HCT116 (cell line): Measurements from ENCODE around the gene DMRTA2. TPM values are rescaled to one million over a fixed set of nuclear protein-coding genes. Genes with fewer than 3 reads are reported as not detected.

Experiments
- ATAC-seq: fragments of 200-7000 bp; cut with Tn5 transposase; 2 replicates; pipeline ENCODE4 v1.9.1; 2020; ENCODE audit warnings: mild to moderate bottlenecking, moderate library complexity
- Bru-seq: library from RNA; stranded (reverse); fragments of 400-500 nt; gene quantifications from one replicate; lab custom pipeline; 2021; lab: Mats Ljungman, UMichigan
- BruChase-seq, 2 experiments: library from RNA; stranded (reverse); fragments of 400-500 nt; gene quantifications; one replicate each; lab custom pipeline; 2021; lab: Mats Ljungman, UMichigan
- BruUV-seq: library from RNA; stranded (reverse); fragments of 400-500 nt; replicated peaks from 2 replicates; lab custom pipeline; 2021; lab: Mats Ljungman, UMichigan
- CTCF ChIA-PET: fragments of 300-600 bp; sonication (Branson Sonifier 250); formaldehyde crosslinking; loops from one replicate; lab custom pipeline; 2021; ENCODE audit warnings: antibody characterized with exemption; lab: Charles Lee
- POLR2A ChIA-PET: fragments of 300-600, 350-600 bp; sonication (Branson Sonifier 250); formaldehyde crosslinking; loops from one replicate; lab custom pipeline; 2021; ENCODE audit warnings: antibody characterized with exemption; lab: Charles Lee
- RAD21 ChIA-PET, 2 experiments: fragments of 300-600 bp; sonication (Branson Sonifier 250); formaldehyde crosslinking; loops; one replicate each; lab custom pipeline; 2023; ENCODE audit warnings: low total read pairs in 2 of 2; ENCODE audit not compliant: uncharacterized antibody in 2 of 2, unreplicated experiment in 2 of 2, low non-redundant PET in 1 of 2; lab: Charles Lee
- DNase-seq: peaks from one replicate; pipeline ENCODE4 v3.0.0-alpha.2; 2010; ENCODE audit warnings: low read depth, low spot score
- H2AFZ ChIP-seq: fragments of 200-600 bp; shearing (Covaris generic), sonication (generic); 2 replicates; pipeline ENCODE4 v1.6.1; 2017; ENCODE audit warnings: low read depth, mixed run types, mixed read lengths, antibody characterized with exemption, low read length; ENCODE audit not compliant: poor library complexity, severe bottlenecking
- H3K27ac ChIP-seq: 2 replicates; pipeline ENCODE4 v1.5.1; 2012; ENCODE audit warnings: low read depth, low read length
- H3K27me3 ChIP-seq: fragments of 200-600 bp; sonication (generic); 2 replicates; pipeline ENCODE4 v1.6.1; 2016; ENCODE audit warnings: mixed run types, low read length, mixed read lengths; ENCODE audit not compliant: insufficient read depth
- H3K36me3 ChIP-seq, 2 experiments: fragments of 200-500 bp in 1 of 2; fragments of 200-600 bp in 1 of 2; sonication (Bioruptor generic) in 1 of 2; sonication (generic) in 1 of 2; 2 replicates each; pipeline versions ENCODE4 v1.5.1 to v1.6.1; 2014 to 2016; ENCODE audit warnings: low read length in 2 of 2, inconsistent platforms in 1 of 2, mixed read lengths in 1 of 2, mixed run types in 1 of 2; ENCODE audit not compliant: insufficient read depth in 2 of 2, control insufficient read depth in 1 of 2
- H3K4me1 ChIP-seq, 2 experiments: fragments of 200-600 bp in 1 of 2; sonication (generic) in 1 of 2; 2 replicates each; pipeline versions ENCODE4 v1.5.1 to v1.6.1; 2012 to 2017; ENCODE audit warnings: low read length in 2 of 2, inconsistent platforms in 1 of 2, mild to moderate bottlenecking in 1 of 2, mixed read lengths in 1 of 2, mixed run types in 1 of 2, moderate library complexity in 1 of 2; ENCODE audit not compliant: insufficient read depth in 2 of 2, control insufficient read depth in 1 of 2
- H3K4me2 ChIP-seq: fragments of 200-600 bp; sonication (generic); 2 replicates; pipeline ENCODE4 v1.6.1; 2017; ENCODE audit warnings: mixed run types, low read length, mixed read lengths
- H3K4me3 ChIP-seq, 2 experiments: fragments of 200-600 bp in 1 of 2; sonication (generic) in 1 of 2; replicated peaks in 1 of 2; 2 replicates each; pipeline ENCODE4 v1.5.1; 2011 to 2016; ENCODE audit warnings: low read length in 2 of 2, control low read depth in 1 of 2, low read depth in 1 of 2, mild to moderate bottlenecking in 1 of 2, mixed read lengths in 1 of 2, mixed run types in 1 of 2
- H3K79me2 ChIP-seq: fragments of 200-600 bp; sonication (generic); 2 replicates; pipeline ENCODE4 v1.6.1; 2017; ENCODE audit warnings: mild to moderate bottlenecking, mixed run types, low read length, moderate library complexity, mixed read lengths; ENCODE audit not compliant: insufficient read depth
- H3K9ac ChIP-seq: fragments of 200-600 bp; sonication (generic); 2 replicates; pipeline ENCODE4 v1.6.1; 2016; ENCODE audit warnings: low read length, mixed read lengths
- H3K9me2 ChIP-seq: fragments of 200-600 bp; sonication (generic), shearing (Covaris generic); 2 replicates; pipeline ENCODE4 v1.6.1; 2017; ENCODE audit warnings: mixed run types, mild to moderate bottlenecking, moderate library complexity; ENCODE audit not compliant: insufficient read depth
- H3K9me3 ChIP-seq, 2 experiments: fragments of 200-500 bp in 1 of 2; fragments of 200-600 bp in 1 of 2; sonication (Bioruptor generic) in 1 of 2; sonication (generic) in 1 of 2; 2 replicates each; pipeline ENCODE4 v1.6.1; 2014 to 2017; ENCODE audit warnings: low read length in 2 of 2, mixed read lengths in 2 of 2, inconsistent platforms in 1 of 2, low read depth in 1 of 2, mild to moderate bottlenecking in 1 of 2, mixed run types in 1 of 2, moderate library complexity in 1 of 2; ENCODE audit not compliant: control insufficient read depth in 1 of 2, insufficient read depth in 1 of 2
- H4K20me1 ChIP-seq: fragments of 200-600 bp; sonication (generic), shearing (Covaris generic); 2 replicates; pipeline ENCODE4 v1.6.1; 2017; ENCODE audit warnings: mixed run types, mild to moderate bottlenecking, moderate library complexity; ENCODE audit not compliant: insufficient read depth
- ATF3 ChIP-seq: IDR thresholded peaks from 2 replicates; pipeline ENCODE4 v1.6.1; 2012
- CTCF ChIP-seq, 3 experiments: fragments of 200-600 bp in 1 of 3; sonication (generic) in 1 of 3; IDR thresholded peaks in 2 of 3; conservative IDR thresholded peaks in 1 of 3; 2 replicates each; pipeline ENCODE4 v1.5.1; 2012 to 2017; ENCODE audit warnings: low read depth in 2 of 3, low read length in 2 of 3, antibody characterized with exemption in 1 of 3, borderline replicate concordance in 1 of 3, control low read depth in 1 of 3, mild to moderate bottlenecking in 1 of 3, mixed read lengths in 1 of 3, mixed run types in 1 of 3, moderate library complexity in 1 of 3; ENCODE audit not compliant: insufficient read depth in 1 of 3
- EZH2 ChIP-seq: fragments of 200-600 bp; sonication (generic); IDR thresholded peaks from 2 replicates; pipeline ENCODE4 v1.6.1; 2017; ENCODE audit warnings: antibody characterized with exemption, mixed run types
- MAX ChIP-seq: IDR thresholded peaks from 2 replicates; pipeline ENCODE4 v1.6.1; 2012
- POLR2A ChIP-seq: IDR thresholded peaks from 2 replicates; pipeline ENCODE4 v1.7.0; 2011; ENCODE audit warnings: borderline replicate concordance; ENCODE audit not compliant: insufficient read depth, insufficient read length; ENCODE audit errors: extremely low read depth
- intact Hi-C: fragments of 100-400 bp; cut with micrococcal nuclease; formaldehyde crosslinking; loops from 2 replicates; pipeline ENCODE4 v1.10.0; 2022
- long read RNA-seq: library from polyadenylated mRNA; unstranded; transcript quantifications from one replicate; pipeline ENCODE4 v2.0.0, GENCODE V29; 2021; ENCODE audit not compliant: unreplicated experiment
- polyA plus RNA-seq: library from polyadenylated mRNA; unstranded; fragments of >200 nt; gene quantifications from 2 replicates; pipeline ENCODE4 v1.2.1, GENCODE V29; 2012; ENCODE audit warnings: missing spikeins
- total RNA-seq: library from RNA; stranded (reverse); gene quantifications from one replicate; pipeline ENCODE4 v1.2.1, GENCODE V29; 2021; ENCODE audit not compliant: unreplicated experiment

Gene DMRTA2
- total RNA-seq: not detected
- not detected in 2 replicates for polyA plus RNA-seq
- not detected for Bru-seq, nascent RNA
- BruChase-seq, experiment 1, labeled RNA remaining after a 6-hour chase: percentile 25 among the genes with signal in this experiment
- BruChase-seq, experiment 2, labeled RNA remaining after a 2-hour chase: percentile 24 among the genes with signal in this experiment
- long read RNA-seq: 0 reads

- no peak for DNase-seq
- Histone ChIP-seq H3K79me2 (no peaks in the 10 kb centered on the region), H3K9me2 (no peaks in the 10 kb centered on the region), H3K4me3 (no peak within 1 kb of the TSS), H3K9me3 (no peaks in the 10 kb centered on the region), H3K27ac (no peak within 1 kb of the TSS), H3K36me3 (no peaks in the 10 kb centered on the region), H2AFZ (no peak within 1 kb of the TSS), H3K4me2 (no peak within 1 kb of the TSS), H3K9ac (no peak within 1 kb of the TSS), H3K4me1 (no peaks in the 10 kb centered on the region), H3K27me3 (no peaks in the 10 kb centered on the region), H4K20me1 (no peaks in the 10 kb centered on the region)
- CTCF ChIA-PET: no interaction called here
- TF ChIP-seq CTCF (IDR thresholded peaks at IDR 0.05 in 2 of 3, conservative IDR thresholded peaks at IDR 0.05 in 1 of 3; ENCODE audit: borderline replicate concordance in 1 of 3, insufficient read depth in 1 of 3, low read depth in 2 of 3, low read length in 2 of 3) (no peak), POLR2A (no peak), ATF3 (no peak), MAX (no peak), EZH2 (no peak)
- POLR2A ChIA-PET: no interaction called here
- BruUV-seq: no TSS peak
- no peak for ATAC-seq
- intact Hi-C loops: no loop called here
- RAD21 ChIA-PET: no interaction called here
Measured at GRCh38 chr1:50422946-50423669, at the start of gene DMRTA2. TSS of gene DMRTA2 (minus strand) at chr1:50423443. CDS start at chr1:50421536, 1,907 bp downstream.
